Panc1 (cell line): ENCODE measurements around the gene LDLRAD4.

ENCODE experiments used
- POLR2AphosphoS5 ChIP-seq: IDR thresholded peaks from 2 replicates; pipeline ENCODE4 v1.6.1; 2012; ENCODE audit warnings: mild to moderate bottlenecking, low read depth, low read length, moderate library complexity
- SIN3A ChIP-seq: IDR thresholded peaks from 2 replicates; pipeline ENCODE4 v1.6.1; 2012; ENCODE audit warnings: low read depth, mild to moderate bottlenecking, low read length, moderate library complexity, borderline replicate concordance; ENCODE audit not compliant: insufficient read depth
- TF ChIP-seq, protein P1 (sequence below): fragments of 450-650 bp; IDR thresholded peaks from 2 replicates; pipeline ENCODE4 v1.5.1; 2017; ENCODE audit warnings: mild to moderate bottlenecking
- TF ChIP-seq, protein P2 (sequence below), 2 experiments: IDR thresholded peaks; 2 replicates each; pipeline ENCODE4 v1.6.1; 2011 to 2012; ENCODE audit warnings: low read depth in 2 of 2, control low read depth in 1 of 2, low read length in 1 of 2, mild to moderate bottlenecking in 1 of 2, moderate library complexity in 1 of 2; ENCODE audit not compliant: insufficient read depth in 1 of 2

DNA sequence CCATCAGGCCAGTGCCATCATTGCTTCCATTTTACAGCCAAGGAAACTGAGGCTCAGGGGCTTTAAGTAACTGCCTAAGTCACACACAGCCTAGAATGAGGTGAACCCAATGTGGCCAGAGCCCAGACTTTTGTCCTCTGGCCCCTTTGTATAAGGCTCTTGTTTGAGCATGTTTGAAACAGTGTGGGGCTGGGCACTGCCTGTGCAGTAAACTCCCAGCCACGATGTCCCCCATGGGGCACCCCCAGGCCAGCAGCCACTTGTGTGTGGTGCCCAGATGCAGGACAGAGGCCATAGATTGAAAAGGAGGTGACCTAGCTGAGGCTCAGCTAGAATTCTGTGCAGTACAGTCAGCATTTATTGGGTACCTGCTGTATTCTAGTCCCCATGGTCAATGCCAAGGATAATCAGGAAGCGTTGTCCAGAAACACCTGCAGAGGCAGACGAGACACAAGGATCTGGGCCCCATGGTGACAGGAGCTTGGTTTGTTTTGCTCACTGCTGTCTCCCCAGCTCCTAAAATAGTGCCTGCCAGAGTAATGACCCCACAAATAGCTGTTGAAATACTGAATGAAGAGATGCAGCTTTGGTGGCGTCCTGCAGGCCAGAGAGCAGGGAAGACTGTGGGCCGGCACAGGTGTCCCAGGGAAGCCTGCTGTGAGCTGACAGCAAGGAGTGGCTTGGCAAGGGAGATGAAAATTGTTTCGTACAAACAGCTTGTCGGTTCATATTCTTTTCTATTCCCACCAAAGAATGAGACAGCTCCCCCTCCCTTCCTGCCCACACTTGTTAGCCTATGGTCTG lies 160.7 kb downstream of the LDLRAD4 start:
- TF ChIP-seq, protein P1, sequence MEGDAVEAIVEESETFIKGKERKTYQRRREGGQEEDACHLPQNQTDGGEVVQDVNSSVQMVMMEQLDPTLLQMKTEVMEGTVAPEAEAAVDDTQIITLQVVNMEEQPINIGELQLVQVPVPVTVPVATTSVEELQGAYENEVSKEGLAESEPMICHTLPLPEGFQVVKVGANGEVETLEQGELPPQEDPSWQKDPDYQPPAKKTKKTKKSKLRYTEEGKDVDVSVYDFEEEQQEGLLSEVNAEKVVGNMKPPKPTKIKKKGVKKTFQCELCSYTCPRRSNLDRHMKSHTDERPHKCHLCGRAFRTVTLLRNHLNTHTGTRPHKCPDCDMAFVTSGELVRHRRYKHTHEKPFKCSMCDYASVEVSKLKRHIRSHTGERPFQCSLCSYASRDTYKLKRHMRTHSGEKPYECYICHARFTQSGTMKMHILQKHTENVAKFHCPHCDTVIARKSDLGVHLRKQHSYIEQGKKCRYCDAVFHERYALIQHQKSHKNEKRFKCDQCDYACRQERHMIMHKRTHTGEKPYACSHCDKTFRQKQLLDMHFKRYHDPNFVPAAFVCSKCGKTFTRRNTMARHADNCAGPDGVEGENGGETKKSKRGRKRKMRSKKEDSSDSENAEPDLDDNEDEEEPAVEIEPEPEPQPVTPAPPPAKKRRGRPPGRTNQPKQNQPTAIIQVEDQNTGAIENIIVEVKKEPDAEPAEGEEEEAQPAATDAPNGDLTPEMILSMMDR, result no peak
- TF ChIP-seq, protein P2, sequence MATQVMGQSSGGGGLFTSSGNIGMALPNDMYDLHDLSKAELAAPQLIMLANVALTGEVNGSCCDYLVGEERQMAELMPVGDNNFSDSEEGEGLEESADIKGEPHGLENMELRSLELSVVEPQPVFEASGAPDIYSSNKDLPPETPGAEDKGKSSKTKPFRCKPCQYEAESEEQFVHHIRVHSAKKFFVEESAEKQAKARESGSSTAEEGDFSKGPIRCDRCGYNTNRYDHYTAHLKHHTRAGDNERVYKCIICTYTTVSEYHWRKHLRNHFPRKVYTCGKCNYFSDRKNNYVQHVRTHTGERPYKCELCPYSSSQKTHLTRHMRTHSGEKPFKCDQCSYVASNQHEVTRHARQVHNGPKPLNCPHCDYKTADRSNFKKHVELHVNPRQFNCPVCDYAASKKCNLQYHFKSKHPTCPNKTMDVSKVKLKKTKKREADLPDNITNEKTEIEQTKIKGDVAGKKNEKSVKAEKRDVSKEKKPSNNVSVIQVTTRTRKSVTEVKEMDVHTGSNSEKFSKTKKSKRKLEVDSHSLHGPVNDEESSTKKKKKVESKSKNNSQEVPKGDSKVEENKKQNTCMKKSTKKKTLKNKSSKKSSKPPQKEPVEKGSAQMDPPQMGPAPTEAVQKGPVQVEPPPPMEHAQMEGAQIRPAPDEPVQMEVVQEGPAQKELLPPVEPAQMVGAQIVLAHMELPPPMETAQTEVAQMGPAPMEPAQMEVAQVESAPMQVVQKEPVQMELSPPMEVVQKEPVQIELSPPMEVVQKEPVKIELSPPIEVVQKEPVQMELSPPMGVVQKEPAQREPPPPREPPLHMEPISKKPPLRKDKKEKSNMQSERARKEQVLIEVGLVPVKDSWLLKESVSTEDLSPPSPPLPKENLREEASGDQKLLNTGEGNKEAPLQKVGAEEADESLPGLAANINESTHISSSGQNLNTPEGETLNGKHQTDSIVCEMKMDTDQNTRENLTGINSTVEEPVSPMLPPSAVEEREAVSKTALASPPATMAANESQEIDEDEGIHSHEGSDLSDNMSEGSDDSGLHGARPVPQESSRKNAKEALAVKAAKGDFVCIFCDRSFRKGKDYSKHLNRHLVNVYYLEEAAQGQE (IDR thresholded peaks at IDR 0.05; ENCODE audit: insufficient read depth in 1 of 2, low read depth in 2 of 2, low read length in 1 of 2), result no peak
- TF ChIP-seq SIN3A (no peak), POLR2AphosphoS5 (no peak)
